Astrocyte of the spinal cord (primary cell): ENCODE results near the gene SLC6A12.
"Not testable (repeated sequence)": the region's sequence is repeated elsewhere in the genome, so short reads cannot be mapped to it uniquely, and the experiment has no call there.

Experiments used
- DNase-seq: peaks from one replicate; pipeline ENCODE4 v3.0.0; 2011; ENCODE audit warnings: low read depth, low spot score
- H3K4me3 ChIP-seq: 2 replicates; pipeline ENCODE4 v1.5.1; 2011; ENCODE audit warnings: low read depth, mild to moderate bottlenecking, low read length, moderate library complexity
- CTCF ChIP-seq: IDR thresholded peaks from 2 replicates; pipeline ENCODE4 v1.5.1; 2012; ENCODE audit warnings: low read depth, mild to moderate bottlenecking, low read length, inconsistent platforms
- in situ Hi-C: cut with HindIII; loops from 2 replicates; pipeline ENCODE4 v1.10.0; 2017; ENCODE audit warnings: low sequenced_read_pairs

SLC6A12 gene

GRCh38 chr12:188910-189621 is 24.9 kb downstream of the SLC6A12 start:
- in situ Hi-C loops = no loop called here
- peak; percentile 39 for DNase-seq
- peak; percentile 70 for TF ChIP-seq CTCF
- peak overlapping the region; percentile 43 for H3K4me3 ChIP-seq

- H3K4me3 ChIP-seq = peak overlapping the region; percentile 43
- DNase-seq, in situ Hi-C loops: not testable (repeated sequence)
These were observed 25.7 kb downstream of the SLC6A12 start for GRCh38 chr12:187986-188909.

- TF ChIP-seq CTCF = no peak
- no peak for DNase-seq
- no peak overlapping the region for H3K4me3 ChIP-seq
- in situ Hi-C loops = no loop called here
These were observed 27.8 kb downstream of the SLC6A12 start for GRCh38 chr12:186006-186625.

GRCh38 chr12:185576-185955 is 28.4 kb downstream of the SLC6A12 start:
- no peak for TF ChIP-seq CTCF
- no peak overlapping the region for H3K4me3 ChIP-seq
- DNase-seq = no peak
- in situ Hi-C loops = no loop called here

- in situ Hi-C loops = no loop called here
- TF ChIP-seq CTCF = no peak
- no peak for DNase-seq
- no peak overlapping the region for H3K4me3 ChIP-seq
These were observed 29.0 kb downstream of the SLC6A12 start for GRCh38 chr12:184811-185575.

GRCh38 chr12:182381-182892 is 31.5 kb downstream of the SLC6A12 start:
- in situ Hi-C loops = no loop called here
- DNase-seq = peak; percentile 71
- TF ChIP-seq CTCF = no peak
- H3K4me3 ChIP-seq = no peak overlapping the region
